HUES6 (cell line): ENCODE data around the gene DBNL.

ENCODE experiments used
- H3K27ac ChIP-seq: 2 replicates; pipeline ENCODE4 v1.7.0; 2013; ENCODE audit warnings: low read depth, mild to moderate bottlenecking, low read length, inconsistent platforms
- H3K27me3 ChIP-seq: 2 replicates; pipeline ENCODE4 v1.6.1; 2013; ENCODE audit warnings: low read length; ENCODE audit not compliant: control insufficient read depth, insufficient read depth
- H3K36me3 ChIP-seq: 2 replicates; pipeline ENCODE4 v1.6.1; 2013; ENCODE audit warnings: low read length; ENCODE audit not compliant: control insufficient read depth, insufficient read depth
- H3K4me1 ChIP-seq: 2 replicates; pipeline ENCODE4 v1.6.1; 2013; ENCODE audit warnings: low read length; ENCODE audit not compliant: control insufficient read depth, insufficient read depth
- H3K4me3 ChIP-seq: 2 replicates; pipeline ENCODE4 v1.5.1; 2013; ENCODE audit warnings: low read depth, low read length
- H3K9ac ChIP-seq: one replicate; pipeline ENCODE4 v1.6.1; 2013; ENCODE audit warnings: mild to moderate bottlenecking, low read length
- H3K9me3 ChIP-seq: 2 replicates; pipeline ENCODE4 v1.6.1; 2013; ENCODE audit warnings: low read depth, low read length; ENCODE audit not compliant: control insufficient read depth, insufficient read depth

Gene DBNL

GRCh38 chr7:44063894-44064651 is 19.6 kb downstream of the DBNL start:
- no peak overlapping the region for H3K27ac ChIP-seq
- H3K9me3 ChIP-seq = no peaks in the 10 kb centered on the region
- peaks cover 32% of the 10 kb centered on the region for H3K4me1 ChIP-seq
- no peak overlapping the region for H3K9ac ChIP-seq
- H3K36me3 ChIP-seq = peaks cover 36% of the 10 kb centered on the region
- H3K27me3 ChIP-seq = peaks cover 17% of the 10 kb centered on the region; the same call in 1 of the 2 replicates
- H3K4me3 ChIP-seq = peak overlapping the region; percentile 45

GRCh38 chr7:44064791-44065430 is 20.4 kb downstream of the DBNL start:
- Histone ChIP-seq H3K9me3 (no peaks in the 10 kb centered on the region), H3K36me3 (peaks cover 27% of the 10 kb centered on the region), H3K4me3 (peak overlapping the region; percentile 30; the same call in 1 of the 2 replicates), H3K27me3 (peaks cover 17% of the 10 kb centered on the region; the same call in 1 of the 2 replicates), H3K4me1 (peaks cover 32% of the 10 kb centered on the region), H3K27ac (no peak overlapping the region), H3K9ac (no peak overlapping the region)

- H3K36me3 ChIP-seq = peaks cover 21% of the 10 kb centered on the region
- no peak within 1 kb of the TSS for H3K27ac ChIP-seq
- no peak within 1 kb of the TSS for H3K9ac ChIP-seq
Measured at GRCh38 chr7:44065431-44066110, 21.1 kb downstream of the DBNL start, which contains the start of gene PGAM2. Gene PGAM2, minus strand, starts transcription at chr7:44065567. Its CDS starts 38 bp downstream, at chr7:44065529.

GRCh38 chr7:44066111-44066460 is 21.6 kb downstream of the DBNL start:
- H3K9me3 ChIP-seq = no peaks in the 10 kb centered on the region
- H3K36me3 ChIP-seq = peaks cover 15% of the 10 kb centered on the region
- no peak overlapping the region for H3K27ac ChIP-seq
- H3K9ac ChIP-seq = no peak overlapping the region
- peaks cover 32% of the 10 kb centered on the region for H3K4me1 ChIP-seq
- no peak overlapping the region for H3K4me3 ChIP-seq
- peaks cover 17% of the 10 kb centered on the region; the same call in 1 of the 2 replicates for H3K27me3 ChIP-seq

More at GRCh38 chr7:44065431-44066110, 21.1 kb downstream of the DBNL start, which contains the start of gene PGAM2:
- Histone ChIP-seq H3K9me3 (no peaks in the 10 kb centered on the region), H3K4me1 (peaks cover 32% of the 10 kb centered on the region), H3K4me3 (peak within 1 kb of the TSS; percentile 30; the same call in 1 of the 2 replicates), H3K27me3 (peaks cover 17% of the 10 kb centered on the region; the same call in 1 of the 2 replicates)

- Histone ChIP-seq H3K36me3 (peaks cover 11% of the 10 kb centered on the region), H3K4me1 (peaks cover 32% of the 10 kb centered on the region), H3K9ac (no peak overlapping the region), H3K27me3 (peaks cover 17% of the 10 kb centered on the region; the same call in 1 of the 2 replicates), H3K9me3 (no peaks in the 10 kb centered on the region), H3K27ac (no peak overlapping the region), H3K4me3 (no peak overlapping the region)
Measured at GRCh38 chr7:44066494-44067063, 22.1 kb downstream of the DBNL start.

GRCh38 chr7:44067064-44067951 is 22.8 kb downstream of the DBNL start:
- H3K4me3 ChIP-seq = no peak overlapping the region
- no peaks in the 10 kb centered on the region for H3K9me3 ChIP-seq
- H3K36me3 ChIP-seq = peaks cover 3% of the 10 kb centered on the region
- H3K4me1 ChIP-seq = peaks cover 32% of the 10 kb centered on the region
- H3K27me3 ChIP-seq = peaks cover 17% of the 10 kb centered on the region; the same call in 1 of the 2 replicates
- H3K27ac ChIP-seq = no peak overlapping the region
- no peak overlapping the region for H3K9ac ChIP-seq

- peaks cover 17% of the 10 kb centered on the region; the same call in 1 of the 2 replicates for H3K27me3 ChIP-seq
- H3K9me3 ChIP-seq = no peaks in the 10 kb centered on the region
- no peak overlapping the region for H3K4me3 ChIP-seq
- peaks cover 5% of the 10 kb centered on the region; the same call in 1 of the 2 replicates for H3K36me3 ChIP-seq
- H3K4me1 ChIP-seq = peaks cover 32% of the 10 kb centered on the region
- H3K27ac ChIP-seq = no peak overlapping the region
- no peak overlapping the region for H3K9ac ChIP-seq
Measured at GRCh38 chr7:44068054-44068453, 23.6 kb downstream of the DBNL start.

GRCh38 chr7:44071726-44072363 is 27.3 kb downstream of the DBNL start:
- peaks cover 38% of the 10 kb centered on the region for H3K36me3 ChIP-seq
- H3K9me3 ChIP-seq = no peaks in the 10 kb centered on the region
- H3K4me3 ChIP-seq = no peak overlapping the region
- peaks cover 16% of the 10 kb centered on the region; the same call in 1 of the 2 replicates for H3K27me3 ChIP-seq
- H3K4me1 ChIP-seq = no peaks in the 10 kb centered on the region
- no peak overlapping the region for H3K27ac ChIP-seq
- no peak overlapping the region for H3K9ac ChIP-seq

GRCh38 chr7:44072364-44073231 is 28.1 kb downstream of the DBNL start:
- H3K36me3 ChIP-seq = peaks cover 46% of the 10 kb centered on the region
- no peaks in the 10 kb centered on the region for H3K4me1 ChIP-seq
- H3K4me3 ChIP-seq = no peak overlapping the region
- H3K9ac ChIP-seq = no peak overlapping the region
- no peaks in the 10 kb centered on the region for H3K9me3 ChIP-seq
- no peak overlapping the region for H3K27ac ChIP-seq
- H3K27me3 ChIP-seq = peaks cover 10% of the 10 kb centered on the region; the same call in 1 of the 2 replicates
